ENCODE measurements around the gene TTC28. TPM values are rescaled to one million over a fixed set of nuclear protein-coding genes. Genes with fewer than 3 reads are reported as not detected.

Gene TTC28
- total RNA-seq, 1 donor from 2014 or later = 46.2 TPM

DNA sequence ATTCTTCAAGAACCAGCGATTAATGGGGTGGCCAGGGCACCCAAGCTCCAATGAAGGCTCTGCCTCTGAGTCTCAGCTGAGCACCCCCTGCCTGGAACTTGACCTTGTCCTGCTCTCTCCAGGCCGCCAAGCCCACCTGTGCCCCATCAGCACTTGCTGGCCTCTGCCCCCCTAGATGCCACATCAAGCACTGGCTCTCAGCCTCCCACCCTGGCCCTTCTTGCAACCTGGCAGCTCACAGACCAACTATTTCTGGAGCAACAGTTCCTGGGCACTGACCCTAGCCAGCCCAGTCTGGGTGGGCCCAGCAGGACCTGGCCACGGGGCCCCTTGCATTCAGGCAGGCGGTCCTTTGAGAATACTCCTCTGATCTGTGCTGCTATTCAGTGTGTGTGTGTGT, 661.8 kb downstream of the TTC28 start:
- TF ChIP-seq EZH2 (IDR thresholded peaks at IDR 0.05) (no peak), EZH2phosphoT487 (IDR thresholded peaks at IDR 0.05) (no peak)
- TF ChIP-seq, protein P1, sequence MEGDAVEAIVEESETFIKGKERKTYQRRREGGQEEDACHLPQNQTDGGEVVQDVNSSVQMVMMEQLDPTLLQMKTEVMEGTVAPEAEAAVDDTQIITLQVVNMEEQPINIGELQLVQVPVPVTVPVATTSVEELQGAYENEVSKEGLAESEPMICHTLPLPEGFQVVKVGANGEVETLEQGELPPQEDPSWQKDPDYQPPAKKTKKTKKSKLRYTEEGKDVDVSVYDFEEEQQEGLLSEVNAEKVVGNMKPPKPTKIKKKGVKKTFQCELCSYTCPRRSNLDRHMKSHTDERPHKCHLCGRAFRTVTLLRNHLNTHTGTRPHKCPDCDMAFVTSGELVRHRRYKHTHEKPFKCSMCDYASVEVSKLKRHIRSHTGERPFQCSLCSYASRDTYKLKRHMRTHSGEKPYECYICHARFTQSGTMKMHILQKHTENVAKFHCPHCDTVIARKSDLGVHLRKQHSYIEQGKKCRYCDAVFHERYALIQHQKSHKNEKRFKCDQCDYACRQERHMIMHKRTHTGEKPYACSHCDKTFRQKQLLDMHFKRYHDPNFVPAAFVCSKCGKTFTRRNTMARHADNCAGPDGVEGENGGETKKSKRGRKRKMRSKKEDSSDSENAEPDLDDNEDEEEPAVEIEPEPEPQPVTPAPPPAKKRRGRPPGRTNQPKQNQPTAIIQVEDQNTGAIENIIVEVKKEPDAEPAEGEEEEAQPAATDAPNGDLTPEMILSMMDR (IDR thresholded peaks at IDR 0.05) = no peak
- Histone ChIP-seq H2AFZ (replicated peaks) (no peak overlapping the region), H3K4me1 (peaks cover 48% of the 10 kb centered on the region), H4K20me1 (ENCODE audit: low read depth) (peaks cover 21% of the 10 kb centered on the region), H3K9me3 (ENCODE audit: low read depth) (no peaks in the 10 kb centered on the region), H3K9ac (no peak overlapping the region), H3K36me3 (no peaks in the 10 kb centered on the region), H3K27ac (no peak overlapping the region), H3K79me2 (ENCODE audit: low read depth) (no peaks in the 10 kb centered on the region), H3K4me3 (no peak overlapping the region), H3K4me2 (no peak overlapping the region), H3F3A (ENCODE audit: low read depth) (peaks cover 32% of the 10 kb centered on the region), H3K27me3 (no peaks in the 10 kb centered on the region)
- Mint-ChIP-seq H3K9me3 (no peaks in the 10 kb centered on the region), H3K27me3 (ENCODE audit: insufficient read depth, low read depth) (peaks cover 24% of the 10 kb centered on the region), H3K27ac (peak overlapping the region; percentile 46), H3K4me1 (peaks cover 90% of the 10 kb centered on the region), H3K36me3 (peaks cover 7% of the 10 kb centered on the region), H3K4me3 (no peak overlapping the region)
- no peak for DNase-seq (ENCODE audit: low spot score)

DNA sequence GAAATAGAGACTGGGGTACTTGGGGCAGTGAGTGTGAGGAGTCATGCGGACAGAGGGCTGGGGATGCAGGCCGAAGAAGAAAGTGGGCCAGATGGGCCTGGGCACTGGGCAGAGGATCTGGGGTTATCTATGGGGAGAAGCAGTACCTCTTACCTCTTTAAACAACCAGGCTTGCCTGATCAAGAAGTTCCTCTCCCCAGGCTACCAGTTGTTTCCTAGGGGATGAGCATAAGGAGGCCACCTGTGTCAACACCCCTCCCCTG, 662.2 kb downstream of the TTC28 start:
- Histone ChIP-seq H3F3A (ENCODE audit: low read depth) (peaks cover 32% of the 10 kb centered on the region), H3K4me2 (no peak overlapping the region), H3K36me3 (no peaks in the 10 kb centered on the region), H4K20me1 (ENCODE audit: low read depth) (peaks cover 21% of the 10 kb centered on the region), H3K4me1 (peaks cover 50% of the 10 kb centered on the region), H3K9me3 (ENCODE audit: low read depth) (no peaks in the 10 kb centered on the region), H3K9ac (no peak overlapping the region), H3K27ac (no peak overlapping the region), H3K79me2 (ENCODE audit: low read depth) (no peaks in the 10 kb centered on the region), H2AFZ (replicated peaks) (no peak overlapping the region), H3K27me3 (no peaks in the 10 kb centered on the region), H3K4me3 (no peak overlapping the region)
- peaks cover 26% of the 10 kb centered on the region for H3K27me3 Mint-ChIP-seq (ENCODE audit: insufficient read depth, low read depth)
- H3K27ac Mint-ChIP-seq = peak overlapping the region; percentile 91
- H3K9me3 Mint-ChIP-seq = no peaks in the 10 kb centered on the region
- peaks cover 90% of the 10 kb centered on the region for H3K4me1 Mint-ChIP-seq
- DNase-seq (ENCODE audit: low spot score) = no peak
- peak overlapping the region; percentile 33 for H3K4me3 Mint-ChIP-seq
- TF ChIP-seq, protein P1 (IDR thresholded peaks at IDR 0.05) = no peak
- TF ChIP-seq EZH2 (IDR thresholded peaks at IDR 0.05) = no peak
- no peak for TF ChIP-seq EZH2phosphoT487 (IDR thresholded peaks at IDR 0.05)
- peaks cover 6% of the 10 kb centered on the region for H3K36me3 Mint-ChIP-seq

DNA sequence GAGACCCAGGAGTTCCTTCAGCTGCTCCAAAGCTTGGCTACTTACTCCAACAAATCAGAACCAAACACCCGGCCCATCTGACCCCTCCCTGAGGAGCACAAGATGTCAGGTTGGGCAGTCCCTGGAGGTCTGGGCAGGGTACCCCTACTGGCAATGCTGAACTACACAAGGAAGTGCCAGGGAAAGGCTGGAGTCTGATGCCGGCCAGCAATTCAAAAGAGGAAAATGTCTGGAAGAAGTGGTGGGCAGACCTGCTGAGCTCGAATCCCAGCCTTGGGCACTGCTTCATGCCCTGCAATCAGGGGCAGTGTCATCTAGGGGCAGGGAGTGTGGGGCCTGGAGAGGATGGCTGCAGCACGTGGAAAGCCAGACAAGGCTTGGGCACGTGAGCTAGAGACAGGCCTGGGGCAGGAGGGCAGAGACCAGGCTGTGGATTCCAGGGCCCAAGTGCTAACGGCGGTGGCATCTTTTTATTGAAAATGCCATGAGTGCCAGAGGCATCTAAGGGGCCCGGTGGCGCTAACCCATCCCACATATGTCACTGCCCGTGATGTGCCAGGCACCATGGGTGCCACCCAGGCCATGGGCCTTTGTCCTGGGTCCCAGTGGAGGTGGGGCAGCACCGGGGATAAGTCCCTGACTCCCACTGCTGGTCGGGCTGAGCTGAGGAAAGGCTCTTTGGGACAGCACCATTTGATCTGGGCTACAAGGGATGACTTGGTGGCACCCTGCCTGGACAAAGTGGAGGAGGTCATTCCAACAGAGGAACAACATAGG, 662.7 kb downstream of the TTC28 start:
- H4K20me1 ChIP-seq (ENCODE audit: low read depth) = peaks cover 21% of the 10 kb centered on the region
- H3K4me3 Mint-ChIP-seq = peak overlapping the region; percentile 33
- no peaks in the 10 kb centered on the region for H3K79me2 ChIP-seq (ENCODE audit: low read depth)
- peak overlapping the region; percentile 91 for H3K27ac Mint-ChIP-seq
- DNase-seq (ENCODE audit: low spot score) = no peak
- H3K4me3 ChIP-seq = no peak overlapping the region
- H3K36me3 ChIP-seq = no peaks in the 10 kb centered on the region
- H3K4me2 ChIP-seq = no peak overlapping the region
- TF ChIP-seq, protein P1 (IDR thresholded peaks at IDR 0.05) = peak; percentile 15
- TF ChIP-seq EZH2phosphoT487 (IDR thresholded peaks at IDR 0.05) (no peak), EZH2 (IDR thresholded peaks at IDR 0.05) (no peak)
- H2AFZ ChIP-seq (replicated peaks) = no peak overlapping the region
- no peak overlapping the region for H3K27ac ChIP-seq
- H3K4me1 ChIP-seq = peaks cover 50% of the 10 kb centered on the region
- no peak overlapping the region for H3K9ac ChIP-seq
- H3K4me1 Mint-ChIP-seq = peaks cover 86% of the 10 kb centered on the region
- H3F3A ChIP-seq (ENCODE audit: low read depth) = peaks cover 32% of the 10 kb centered on the region
- H3K36me3 Mint-ChIP-seq = peaks cover 3% of the 10 kb centered on the region
- peaks cover 27% of the 10 kb centered on the region for H3K27me3 Mint-ChIP-seq (ENCODE audit: insufficient read depth, low read depth)
- no peaks in the 10 kb centered on the region for H3K9me3 ChIP-seq (ENCODE audit: low read depth)
- no peaks in the 10 kb centered on the region for H3K9me3 Mint-ChIP-seq
- H3K27me3 ChIP-seq = no peaks in the 10 kb centered on the region
